NOMO-1 (cell line): ENCODE measurements around the gene ASAH2.

Experiments used
- DNase-seq, 2 experiments: peaks; one replicate each; lab custom pipeline; 2025; ENCODE audit not compliant: unreplicated experiment in 2 of 2; lab: John Stamatoyannopoulos, UW

Gene ASAH2

DNA sequence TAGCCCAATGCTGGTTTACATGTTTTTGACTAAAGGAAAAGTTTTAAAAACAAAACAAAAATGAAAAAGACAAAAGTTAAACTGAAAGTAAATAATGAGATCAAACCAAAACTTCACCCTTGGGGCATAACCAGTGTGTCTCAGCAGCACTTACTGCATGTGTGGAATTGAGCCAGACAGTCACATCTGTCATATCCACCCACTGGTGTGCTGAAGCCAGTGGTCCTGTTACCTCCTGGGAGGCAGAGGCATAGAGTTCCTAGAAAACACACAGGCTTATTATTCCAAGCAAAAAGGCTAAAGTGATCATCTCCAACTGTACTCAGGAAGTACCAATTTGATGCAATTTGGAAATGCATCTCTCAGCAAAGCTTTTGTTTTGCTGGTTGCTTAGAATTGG is 40.4 kb downstream of the ASAH2 start:
- DNase-seq = no peak
